Smooth muscle cell (in vitro differentiated cells): ENCODE measurements around the gene BRCA1. TPM values are rescaled to one million over a fixed set of nuclear protein-coding genes. Genes with fewer than 3 reads are reported as not detected.

ENCODE experiments used
- DNase-seq: peaks from one replicate; lab custom pipeline; 2025; ENCODE audit not compliant: unreplicated experiment; lab: John Stamatoyannopoulos, UW
- H2AFZ ChIP-seq: fragments of 200-600 bp; sonication (generic); 2 replicates; pipeline ENCODE4 v1.6.0; 2016; ENCODE audit warnings: antibody characterized with exemption, low read depth, mild to moderate bottlenecking
- H3F3A ChIP-seq: fragments of 200-600 bp; sonication (generic); 2 replicates; pipeline ENCODE4 v1.6.0; 2017; ENCODE audit warnings: antibody characterized with exemption, low read depth
- H3K27ac ChIP-seq: fragments of 200-600 bp; sonication (generic); 2 replicates; pipeline ENCODE4 v1.5.1; 2016; ENCODE audit warnings: low read depth, mild to moderate bottlenecking
- H3K27me3 ChIP-seq: fragments of 200-600 bp; sonication (generic); 2 replicates; pipeline ENCODE4 v1.6.1; 2016; ENCODE audit warnings: low read depth, mild to moderate bottlenecking
- H3K36me3 ChIP-seq: fragments of 200-600 bp; sonication (generic); 2 replicates; pipeline ENCODE4 v1.5.1; 2016; ENCODE audit warnings: low read depth
- H3K4me1 ChIP-seq: fragments of 200-600 bp; sonication (generic); 2 replicates; pipeline ENCODE4 v1.5.1; 2016; ENCODE audit warnings: low read depth
- H3K4me2 ChIP-seq: fragments of 200-600 bp; sonication (generic); 2 replicates; pipeline ENCODE4 v1.6.0; 2016; ENCODE audit warnings: mild to moderate bottlenecking
- H3K4me3 ChIP-seq: fragments of 200-600 bp; sonication (generic); 2 replicates; pipeline ENCODE4 v1.5.1; 2016; ENCODE audit warnings: mild to moderate bottlenecking
- H3K79me2 ChIP-seq: fragments of 200-600 bp; sonication (generic); 2 replicates; pipeline ENCODE4 v1.6.0; 2016; ENCODE audit warnings: low read depth, mild to moderate bottlenecking
- H3K9ac ChIP-seq: fragments of 200-600 bp; sonication (generic); 2 replicates; pipeline ENCODE4 v1.6.0; 2016; ENCODE audit warnings: low read depth
- H3K9me3 ChIP-seq: fragments of 200-600 bp; sonication (generic); replicated peaks from 2 replicates; pipeline ENCODE4 v1.5.1; 2016; ENCODE audit warnings: low read depth
- H4K20me1 ChIP-seq: fragments of 200-600 bp; sonication (generic); 2 replicates; pipeline ENCODE4 v1.6.0; 2016; ENCODE audit warnings: low read depth
- WGBS: methylation state at CpG from one replicate; pipeline ENCODE4 v1.1.7; 2016; ENCODE audit warnings: low lambda C conversion rate; 5-methylcytosine and 5-hydroxymethylcytosine counted together
- polyA plus RNA-seq: library from polyadenylated mRNA; unstranded; fragments of >200 nt; fragmentation: Nextera tagmentation; extraction: Ambion mirVana; gene quantifications from 2 replicates; pipeline ENCODE4 v1.2.1, GENCODE V29; 2016
- total RNA-seq: library from RNA; depleted of rRNA; stranded (reverse); fragments of >200 nt; gene quantifications from 2 replicates; pipeline ENCODE4 v1.2.3, GENCODE V29; 2014
- TF ChIP-seq, protein P1 (sequence below): fragments of 200-600 bp; sonication (generic); IDR thresholded peaks from 2 replicates; pipeline ENCODE4 v1.5.1; 2017; ENCODE audit warnings: borderline replicate concordance, mild to moderate bottlenecking, antibody characterized with exemption; ENCODE audit not compliant: insufficient read depth, poor library complexity, severe bottlenecking

Gene BRCA1
- total and polyA plus RNA-seq, 2 experiments from 2014 or later = 5.4 to 22.7 TPM

GRCh38 chr17:43025766-43026537, 99.2 kb downstream of the BRCA1 start:
- Histone ChIP-seq H3K4me1 (no peaks in the 10 kb centered on the region), H3K27ac (no peak overlapping the region), H3F3A (peaks cover 2% of the 10 kb centered on the region), H3K27me3 (no peaks in the 10 kb centered on the region), H2AFZ (no peak overlapping the region), H3K79me2 (peaks cover 10% of the 10 kb centered on the region), H3K9ac (no peak overlapping the region), H3K4me3 (peak overlapping the region; percentile 67), H3K4me2 (no peak overlapping the region), H3K9me3 (no peaks in the 10 kb centered on the region), H3K36me3 (no peaks in the 10 kb centered on the region), H4K20me1 (no peaks in the 10 kb centered on the region)
- TF ChIP-seq, protein P1, sequence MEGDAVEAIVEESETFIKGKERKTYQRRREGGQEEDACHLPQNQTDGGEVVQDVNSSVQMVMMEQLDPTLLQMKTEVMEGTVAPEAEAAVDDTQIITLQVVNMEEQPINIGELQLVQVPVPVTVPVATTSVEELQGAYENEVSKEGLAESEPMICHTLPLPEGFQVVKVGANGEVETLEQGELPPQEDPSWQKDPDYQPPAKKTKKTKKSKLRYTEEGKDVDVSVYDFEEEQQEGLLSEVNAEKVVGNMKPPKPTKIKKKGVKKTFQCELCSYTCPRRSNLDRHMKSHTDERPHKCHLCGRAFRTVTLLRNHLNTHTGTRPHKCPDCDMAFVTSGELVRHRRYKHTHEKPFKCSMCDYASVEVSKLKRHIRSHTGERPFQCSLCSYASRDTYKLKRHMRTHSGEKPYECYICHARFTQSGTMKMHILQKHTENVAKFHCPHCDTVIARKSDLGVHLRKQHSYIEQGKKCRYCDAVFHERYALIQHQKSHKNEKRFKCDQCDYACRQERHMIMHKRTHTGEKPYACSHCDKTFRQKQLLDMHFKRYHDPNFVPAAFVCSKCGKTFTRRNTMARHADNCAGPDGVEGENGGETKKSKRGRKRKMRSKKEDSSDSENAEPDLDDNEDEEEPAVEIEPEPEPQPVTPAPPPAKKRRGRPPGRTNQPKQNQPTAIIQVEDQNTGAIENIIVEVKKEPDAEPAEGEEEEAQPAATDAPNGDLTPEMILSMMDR = no peak
- DNase-seq = no peak
- 83% methylated on average over 12 of the region's 16 CpGs for WGBS

DNA sequence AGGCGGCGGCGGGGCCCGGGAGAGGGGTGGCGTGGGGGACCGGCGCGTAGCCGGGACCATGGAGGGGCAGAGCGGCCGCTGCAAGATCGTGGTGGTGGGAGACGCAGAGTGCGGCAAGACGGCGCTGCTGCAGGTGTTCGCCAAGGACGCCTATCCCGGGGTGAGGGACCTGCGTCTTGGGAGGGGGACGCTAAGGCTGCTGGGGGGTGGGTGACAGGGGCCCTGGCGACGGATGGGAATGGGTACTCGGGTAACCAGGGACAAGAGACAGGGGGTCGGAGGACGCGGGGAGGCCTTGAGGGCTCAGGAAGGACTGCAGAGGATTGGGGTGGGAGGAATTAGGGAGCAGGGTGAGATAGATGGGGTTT, 99.9 kb downstream of the BRCA1 start:
- H3K36me3 ChIP-seq = no peaks in the 10 kb centered on the region
- H3K4me2 ChIP-seq = peak overlapping the region; percentile 98
- peaks cover 3% of the 10 kb centered on the region for H3K4me1 ChIP-seq
- H3K27me3 ChIP-seq = no peaks in the 10 kb centered on the region
- WGBS = no CpG with 5 or more reads among the region's 27 CpGs
- DNase-seq = no peak
- TF ChIP-seq, protein P1 = no peak
- H3K79me2 ChIP-seq = peaks cover 15% of the 10 kb centered on the region
- no peak overlapping the region for H3K9ac ChIP-seq
- H4K20me1 ChIP-seq = peaks cover 3% of the 10 kb centered on the region
- peak overlapping the region; percentile 67 for H3K4me3 ChIP-seq
- H2AFZ ChIP-seq = no peak overlapping the region
- H3K27ac ChIP-seq = no peak overlapping the region
- H3K9me3 ChIP-seq = no peaks in the 10 kb centered on the region
- H3F3A ChIP-seq = peaks cover 5% of the 10 kb centered on the region

DNA sequence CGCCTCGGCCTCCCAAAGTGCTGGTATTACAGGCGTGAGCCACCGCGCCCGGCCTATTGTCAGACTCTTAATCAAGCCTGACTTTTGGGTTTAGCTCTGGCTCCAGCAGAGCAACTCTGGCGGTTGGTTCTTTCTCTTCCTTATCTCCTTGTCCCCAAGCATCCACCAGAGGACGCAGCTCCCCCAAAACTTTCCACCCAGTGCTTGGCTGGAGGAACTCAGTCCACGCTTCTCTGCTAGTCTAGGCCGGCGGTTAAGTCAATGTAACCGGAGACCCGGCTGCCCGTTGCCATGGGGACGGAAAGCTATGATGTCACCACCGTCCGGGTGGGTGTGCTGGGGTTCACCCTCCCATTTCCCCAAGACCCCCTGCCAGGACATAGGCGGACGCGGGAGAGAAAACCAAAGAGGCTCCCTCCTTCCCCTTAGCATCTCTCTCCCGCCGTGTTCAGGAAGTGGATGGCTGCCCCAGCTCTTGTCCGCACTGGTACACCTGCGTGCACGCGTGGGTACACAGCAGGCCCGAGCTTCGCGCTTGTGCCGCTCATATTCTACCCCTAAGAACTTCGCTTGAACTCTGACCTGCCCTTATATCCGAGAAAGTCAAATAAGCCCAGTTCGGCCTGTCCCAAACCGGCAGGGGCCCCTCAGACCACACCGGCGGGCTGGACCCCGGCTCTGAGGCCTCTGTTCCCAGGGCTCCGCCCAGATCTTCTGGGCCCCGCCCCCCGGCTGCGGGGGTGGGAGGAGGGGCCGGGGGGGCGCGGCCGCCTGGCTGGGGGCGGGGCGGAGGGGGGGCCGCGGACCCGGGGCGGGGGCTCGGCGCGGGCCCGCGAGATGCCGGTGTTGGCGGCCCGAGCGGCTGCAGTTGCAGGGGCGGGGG, 100.5 kb downstream of the BRCA1 start, which contains the start of gene RND2:
RND2 (plus strand) TSS at position 825 of the 883 bp plus-strand sequence. CDS start 117 bp downstream, outside the sequence.
- no peaks in the 10 kb centered on the region for H3K36me3 ChIP-seq
- peak within 1 kb of the TSS; percentile 67 for H3K4me3 ChIP-seq
- peaks cover 9% of the 10 kb centered on the region for H4K20me1 ChIP-seq
- TF ChIP-seq, protein P1 = peak; percentile 55
- WGBS = 1% methylated on average over 44 of the region's 61 CpGs
- peaks cover 6% of the 10 kb centered on the region for H3K4me1 ChIP-seq
- peak within 1 kb of the TSS; percentile 82 for H3K9ac ChIP-seq
- H3K4me2 ChIP-seq = peak within 1 kb of the TSS; percentile 98
- peak within 1 kb of the TSS; percentile 67 for H3K27ac ChIP-seq
- H3K9me3 ChIP-seq = no peaks in the 10 kb centered on the region
- peak within 1 kb of the TSS; percentile 92 for H2AFZ ChIP-seq
- peak; percentile 78 for DNase-seq
- no peaks in the 10 kb centered on the region for H3K27me3 ChIP-seq
- peaks cover 8% of the 10 kb centered on the region for H3F3A ChIP-seq
- H3K79me2 ChIP-seq = peaks cover 21% of the 10 kb centered on the region
